GM18526 (cell line): ENCODE measurements around the gene WT1.

Experiments
- POLR2A ChIP-seq: IDR thresholded peaks from 3 replicates; pipeline ENCODE4 v1.6.1; 2011; ENCODE audit not compliant: insufficient read length; ENCODE audit errors: extremely low read depth

The WT1 gene

GRCh38 chr11:32340181-32340580 is 95.2 kb downstream of the WT1 start:
- no peak for TF ChIP-seq POLR2A
